B cell (primary cell): ENCODE results near the gene GDF7.

Source experiments
- EZH2 ChIP-seq: IDR thresholded peaks from 2 replicates; pipeline ENCODE4 v1.6.1; 2012; ENCODE audit warnings: borderline replicate concordance, low read depth, mild to moderate bottlenecking, moderate library complexity, low read length; ENCODE audit not compliant: insufficient read depth, poor library complexity, severe bottlenecking
- TF ChIP-seq, protein P1 (sequence below): fragments of 200-600 bp; IDR thresholded peaks from one replicate; pipeline ENCODE4 v1.8.0; 2022; ENCODE audit warnings: antibody characterized with exemption, mild to moderate bottlenecking

DNA sequence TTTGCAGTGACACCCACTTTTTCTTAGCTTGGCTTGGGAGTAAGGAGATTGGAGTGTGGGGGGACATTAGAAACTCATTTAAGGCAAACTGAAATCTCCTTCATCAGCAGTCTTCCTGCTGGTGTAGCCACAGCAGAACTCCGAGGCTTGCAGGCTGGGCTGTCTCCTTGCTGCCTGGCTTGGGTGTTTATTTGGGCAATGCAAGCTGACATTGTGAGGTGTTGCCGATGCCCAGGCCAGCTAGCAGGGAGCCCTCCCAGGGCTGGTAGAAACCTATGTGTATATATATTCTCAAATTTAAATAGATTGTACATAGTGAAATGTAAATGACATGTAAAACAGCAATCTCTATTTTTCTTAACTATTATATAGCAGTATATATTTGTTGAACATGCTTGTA, 11.8 kb downstream of the GDF7 start:
- TF ChIP-seq, protein P1, sequence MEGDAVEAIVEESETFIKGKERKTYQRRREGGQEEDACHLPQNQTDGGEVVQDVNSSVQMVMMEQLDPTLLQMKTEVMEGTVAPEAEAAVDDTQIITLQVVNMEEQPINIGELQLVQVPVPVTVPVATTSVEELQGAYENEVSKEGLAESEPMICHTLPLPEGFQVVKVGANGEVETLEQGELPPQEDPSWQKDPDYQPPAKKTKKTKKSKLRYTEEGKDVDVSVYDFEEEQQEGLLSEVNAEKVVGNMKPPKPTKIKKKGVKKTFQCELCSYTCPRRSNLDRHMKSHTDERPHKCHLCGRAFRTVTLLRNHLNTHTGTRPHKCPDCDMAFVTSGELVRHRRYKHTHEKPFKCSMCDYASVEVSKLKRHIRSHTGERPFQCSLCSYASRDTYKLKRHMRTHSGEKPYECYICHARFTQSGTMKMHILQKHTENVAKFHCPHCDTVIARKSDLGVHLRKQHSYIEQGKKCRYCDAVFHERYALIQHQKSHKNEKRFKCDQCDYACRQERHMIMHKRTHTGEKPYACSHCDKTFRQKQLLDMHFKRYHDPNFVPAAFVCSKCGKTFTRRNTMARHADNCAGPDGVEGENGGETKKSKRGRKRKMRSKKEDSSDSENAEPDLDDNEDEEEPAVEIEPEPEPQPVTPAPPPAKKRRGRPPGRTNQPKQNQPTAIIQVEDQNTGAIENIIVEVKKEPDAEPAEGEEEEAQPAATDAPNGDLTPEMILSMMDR, result no peak
- TF ChIP-seq EZH2, result no peak
